Activated naive CD8-positive, alpha-beta T cell treated with anti-CD3 and anti-CD28 coated beads, Interleukin-2, amount 50 U/mL, for 24 hours (primary cell): Measurements from ENCODE around the gene STX10.

Source experiments
- ATAC-seq: fragments of 150-1000 bp; cut with Tn5 transposase; one replicate; pipeline ENCODE4 v1.10.0; 2021
- DNase-seq: peaks from one replicate; pipeline ENCODE4 v3.0.0; 2021
- H3K27ac Mint-ChIP-seq: one replicate; pipeline ENCODE4 v1.8.0; 2021; ENCODE audit warnings: mild to moderate bottlenecking, mixed read lengths
- H3K27me3 Mint-ChIP-seq: one replicate; pipeline ENCODE4 v1.8.0; 2021; ENCODE audit warnings: mixed read lengths
- H3K36me3 Mint-ChIP-seq: one replicate; pipeline ENCODE4 v1.8.0; 2021; ENCODE audit warnings: low read depth, mixed read lengths
- H3K4me1 Mint-ChIP-seq: one replicate; pipeline ENCODE4 v1.8.0; 2021; ENCODE audit warnings: mixed read lengths
- H3K4me3 Mint-ChIP-seq: one replicate; pipeline ENCODE4 v1.8.0; 2021; ENCODE audit warnings: mild to moderate bottlenecking, moderate library complexity, mixed read lengths
- H3K9me3 Mint-ChIP-seq: one replicate; pipeline ENCODE4 v1.8.0; 2021; ENCODE audit warnings: mixed read lengths

STX10 gene

DNA sequence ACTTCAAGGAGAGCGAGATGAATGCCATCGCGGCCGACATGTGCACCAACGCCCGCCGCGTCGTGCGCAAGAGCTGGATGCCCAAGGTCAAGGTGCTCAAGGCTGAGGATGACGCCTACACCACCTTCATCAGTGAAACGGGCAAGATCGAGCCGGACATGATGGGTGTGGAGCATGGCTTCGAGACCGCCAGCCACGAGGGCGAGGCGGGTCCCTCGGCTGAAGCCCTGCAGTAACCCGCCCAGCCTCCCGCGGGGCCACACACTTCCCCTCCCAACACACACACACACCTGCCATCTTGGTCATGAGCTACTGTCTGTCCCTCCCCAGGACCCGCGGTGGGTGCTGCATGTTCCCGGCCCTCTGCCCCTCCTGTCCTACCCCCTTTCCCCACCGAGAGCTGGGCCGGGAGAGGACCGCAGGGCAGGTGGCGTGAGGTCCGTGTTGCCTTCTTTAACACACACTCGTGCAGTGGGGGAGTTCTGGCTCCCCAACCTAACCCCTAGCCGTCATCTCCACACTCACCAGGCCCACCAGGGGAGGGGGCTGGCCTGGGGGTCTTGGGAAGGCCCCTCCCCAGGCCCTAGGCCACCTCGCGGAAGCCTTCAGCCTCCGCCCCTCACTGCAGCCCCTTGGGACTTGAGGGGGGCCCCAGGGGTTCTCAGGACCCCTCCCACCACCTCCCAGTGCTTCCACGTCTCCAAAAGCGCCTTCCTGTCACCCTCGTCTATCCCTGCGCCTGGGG, 11.8 kb downstream of the STX10 start:
- Mint-ChIP-seq H3K27ac (no peak overlapping the region), H3K4me1 (peaks cover 18% of the 10 kb centered on the region), H3K4me3 (no peak overlapping the region), H3K36me3 (peaks cover 34% of the 10 kb centered on the region), H3K9me3 (no peaks in the 10 kb centered on the region), H3K27me3 (no peaks in the 10 kb centered on the region)
- ATAC-seq (no peak), DNase-seq (no peak)

DNA sequence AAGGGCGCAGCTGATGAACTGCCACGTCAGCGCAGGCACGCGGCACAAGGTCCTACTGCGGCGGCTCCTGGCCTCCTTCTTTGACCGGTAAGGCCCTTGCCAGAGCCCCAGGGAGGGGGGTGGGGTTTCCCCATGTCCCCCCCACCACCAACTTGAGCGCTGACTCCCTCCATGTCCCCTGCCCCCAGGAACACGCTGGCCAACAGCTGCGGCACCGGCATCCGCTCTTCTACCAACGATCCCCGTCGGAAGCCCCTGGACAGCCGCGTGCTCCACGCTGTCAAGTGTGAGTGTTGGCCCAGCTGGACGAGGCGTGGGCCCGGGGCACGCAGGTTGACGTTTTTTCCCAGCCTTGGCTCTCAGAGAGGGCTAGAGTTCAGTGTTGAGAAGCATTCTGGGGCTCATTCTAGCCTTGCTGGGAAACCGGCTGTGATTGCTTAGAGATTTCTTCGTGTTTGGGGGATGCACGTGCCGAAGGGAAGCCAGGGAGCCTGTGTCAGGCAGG, 12.8 kb downstream of the STX10 start:
- DNase-seq (no peak), ATAC-seq (no peak)
- Mint-ChIP-seq H3K4me3 (no peak overlapping the region), H3K27me3 (no peaks in the 10 kb centered on the region), H3K27ac (no peak overlapping the region), H3K4me1 (peaks cover 28% of the 10 kb centered on the region), H3K36me3 (peaks cover 41% of the 10 kb centered on the region), H3K9me3 (no peaks in the 10 kb centered on the region)

DNA sequence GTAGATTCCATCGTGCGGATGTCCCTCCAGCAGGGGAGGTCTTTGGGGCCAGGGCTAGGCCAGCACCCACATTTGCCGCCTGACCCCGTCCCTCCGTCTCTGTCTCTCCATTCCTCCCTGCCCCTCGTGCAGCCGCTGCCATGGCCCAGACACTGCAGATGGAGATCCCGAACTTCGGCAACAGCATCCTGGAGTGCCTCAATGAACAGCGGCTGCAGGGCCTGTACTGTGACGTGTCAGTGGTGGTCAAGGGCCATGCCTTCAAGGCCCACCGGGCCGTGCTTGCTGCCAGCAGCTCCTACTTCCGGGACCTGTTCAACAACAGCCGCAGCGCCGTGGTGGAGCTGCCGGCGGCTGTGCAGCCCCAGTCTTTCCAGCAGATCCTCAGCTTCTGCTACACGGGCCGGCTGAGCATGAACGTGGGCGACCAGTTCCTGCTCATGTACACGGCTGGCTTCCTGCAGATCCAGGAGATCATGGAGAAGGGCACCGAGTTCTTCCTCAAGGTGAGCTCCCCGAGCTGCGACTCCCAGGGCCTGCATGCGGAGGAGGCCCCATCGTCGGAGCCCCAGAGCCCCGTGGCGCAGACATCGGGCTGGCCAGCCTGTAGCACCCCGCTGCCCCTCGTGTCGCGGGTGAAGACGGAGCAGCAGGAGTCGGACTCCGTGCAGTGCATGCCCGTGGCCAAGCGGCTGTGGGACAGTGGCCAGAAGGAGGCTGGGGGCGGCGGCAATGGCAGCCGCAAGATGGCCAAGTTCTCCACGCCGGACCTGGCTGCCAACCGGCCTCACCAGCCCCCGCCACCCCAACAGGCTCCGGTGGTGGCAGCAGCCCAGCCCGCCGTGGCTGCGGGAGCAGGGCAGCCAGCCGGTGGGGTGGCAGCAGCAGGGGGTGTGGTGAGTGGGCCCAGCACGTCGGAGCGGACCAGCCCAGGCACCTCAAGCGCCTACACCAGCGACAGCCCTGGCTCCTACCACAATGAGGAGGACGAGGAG, 14.8 kb downstream of the STX10 start:
- Mint-ChIP-seq H3K9me3 (no peaks in the 10 kb centered on the region), H3K4me1 (peaks cover 45% of the 10 kb centered on the region), H3K27me3 (no peaks in the 10 kb centered on the region), H3K4me3 (no peak overlapping the region), H3K36me3 (peaks cover 39% of the 10 kb centered on the region), H3K27ac (no peak overlapping the region)
- DNase-seq: no peak
- no peak for ATAC-seq

DNA sequence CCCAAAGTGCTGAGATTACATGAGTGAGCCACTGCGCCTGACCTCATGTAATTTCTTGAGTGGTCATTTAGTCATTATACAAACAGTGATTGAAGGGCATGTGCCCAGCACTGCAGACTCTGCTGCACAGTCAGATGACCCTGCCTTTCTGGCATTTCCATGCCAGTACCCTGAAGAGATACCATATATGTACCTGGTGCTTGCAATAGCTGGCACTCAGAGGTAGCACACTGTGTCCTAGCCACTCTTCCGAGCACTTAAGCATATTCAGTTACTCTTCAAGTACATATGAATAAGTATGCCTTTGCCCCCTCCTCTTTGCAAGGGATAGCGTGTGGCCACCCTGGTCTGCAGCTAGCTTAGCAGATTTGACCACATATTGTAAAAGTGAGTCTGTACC, 15.5 kb downstream of the STX10 start:
- H3K36me3 Mint-ChIP-seq: peaks cover 39% of the 10 kb centered on the region
- no peaks in the 10 kb centered on the region for H3K27me3 Mint-ChIP-seq
- H3K27ac Mint-ChIP-seq: no peak overlapping the region
- no peaks in the 10 kb centered on the region for H3K9me3 Mint-ChIP-seq
- no peak overlapping the region for H3K4me3 Mint-ChIP-seq
- ATAC-seq (no peak), DNase-seq (no peak)
- peaks cover 47% of the 10 kb centered on the region for H3K4me1 Mint-ChIP-seq

DNA sequence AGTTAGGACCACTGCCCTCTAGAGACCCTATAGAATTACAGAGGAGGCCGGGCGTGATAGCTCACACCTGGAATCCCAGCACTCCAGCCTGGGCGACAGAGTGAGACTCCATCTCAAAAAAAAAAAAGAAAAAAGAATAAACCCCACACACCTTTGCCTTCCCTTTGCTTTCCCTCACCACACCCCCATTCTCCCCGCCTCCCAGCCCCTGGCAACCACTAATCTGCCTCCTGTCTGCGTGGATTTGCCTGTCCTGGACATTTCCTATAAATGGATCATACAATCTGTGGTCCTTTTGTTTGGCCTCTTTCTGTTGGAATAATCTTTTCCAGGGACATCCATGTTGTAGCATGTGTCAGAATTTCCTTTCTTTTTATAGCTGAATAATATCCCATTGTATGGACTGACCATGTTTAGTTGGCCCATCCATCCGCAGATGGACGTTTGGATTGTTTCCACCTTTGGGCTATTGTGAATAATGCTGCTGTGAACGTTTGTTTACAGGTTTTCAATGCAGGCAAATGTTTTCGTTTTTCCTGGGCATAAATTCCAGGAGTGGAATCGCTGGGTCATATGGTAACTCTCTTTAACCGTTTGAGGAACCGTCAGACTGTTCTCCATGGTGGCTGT, 16.8 kb downstream of the STX10 start:
- Mint-ChIP-seq H3K4me1 (peaks cover 52% of the 10 kb centered on the region), H3K4me3 (peak overlapping the region; percentile 80), H3K27ac (peak overlapping the region; percentile 100), H3K27me3 (no peaks in the 10 kb centered on the region), H3K36me3 (peaks cover 34% of the 10 kb centered on the region), H3K9me3 (no peaks in the 10 kb centered on the region)
- ATAC-seq (no peak), DNase-seq (no peak)

DNA sequence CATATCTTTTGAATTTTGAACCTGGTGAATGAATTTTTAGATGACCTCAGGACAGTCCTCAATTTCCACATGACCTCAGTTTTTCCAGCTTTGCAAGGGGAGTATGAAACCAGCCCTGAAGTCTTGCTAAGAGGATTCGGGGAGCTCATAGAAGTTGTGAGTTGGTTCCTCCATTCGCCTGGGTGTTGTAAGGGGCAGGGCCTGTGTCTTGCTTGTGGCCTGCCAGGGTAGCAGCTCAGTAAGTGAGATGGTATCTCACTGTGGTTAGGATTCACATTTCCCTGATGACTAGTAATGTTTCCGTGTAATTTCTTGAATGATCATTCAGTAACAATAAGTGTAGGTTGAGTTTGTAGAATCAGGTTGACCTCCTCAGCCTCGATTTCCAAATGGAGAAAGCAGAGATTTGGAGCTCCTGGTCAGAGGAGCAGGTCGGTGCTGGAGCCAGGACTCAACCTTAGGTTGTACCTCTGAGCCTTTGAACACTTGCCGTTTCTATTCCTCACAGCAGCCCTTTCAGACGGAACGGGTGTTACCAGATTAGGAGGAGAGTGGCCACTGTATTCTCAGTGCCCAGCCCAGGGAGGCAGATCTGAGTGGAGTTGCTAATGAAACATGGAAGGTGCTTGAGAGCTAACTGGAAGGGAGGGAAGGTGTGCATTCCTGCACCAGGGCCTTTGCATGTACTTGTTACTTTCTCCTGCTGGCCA, 17.5 kb downstream of the STX10 start:
- H3K27ac Mint-ChIP-seq: peak overlapping the region; percentile 100
- no peaks in the 10 kb centered on the region for H3K27me3 Mint-ChIP-seq
- H3K9me3 Mint-ChIP-seq: no peaks in the 10 kb centered on the region
- H3K4me3 Mint-ChIP-seq: peak overlapping the region; percentile 80
- H3K36me3 Mint-ChIP-seq: peaks cover 31% of the 10 kb centered on the region
- H3K4me1 Mint-ChIP-seq: peaks cover 58% of the 10 kb centered on the region
- ATAC-seq: peak; percentile 99
- DNase-seq: peak; percentile 71

DNA sequence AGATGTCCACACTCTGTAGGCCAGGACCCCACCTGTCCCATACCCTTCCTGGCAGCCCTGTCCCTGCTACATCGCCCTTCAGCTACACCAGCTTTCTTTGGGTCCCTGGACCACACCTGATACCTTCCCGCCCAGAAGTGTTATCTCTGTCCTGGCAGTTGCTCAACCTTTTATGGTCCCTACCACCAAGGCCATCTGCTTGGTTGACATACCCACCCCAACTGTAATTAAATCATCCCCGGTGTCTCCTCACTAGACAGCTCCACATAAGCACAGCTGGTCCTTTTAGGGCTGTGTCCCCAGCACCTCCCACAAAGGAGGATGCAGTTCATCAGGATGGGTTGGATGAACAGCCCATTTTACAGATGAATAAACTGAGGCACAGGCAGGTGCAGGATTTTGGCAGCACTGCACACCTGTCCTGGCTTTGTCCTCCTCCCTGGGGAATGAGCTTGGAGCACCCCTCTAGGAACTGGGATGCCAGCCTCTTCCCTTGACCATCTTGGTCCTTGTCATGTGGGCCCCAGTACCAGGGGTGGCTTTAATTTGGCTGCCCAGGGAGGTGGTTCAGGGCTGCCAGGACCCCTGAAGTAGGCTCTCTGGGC, 19.2 kb downstream of the STX10 start:
- no peak overlapping the region for H3K4me3 Mint-ChIP-seq
- H3K36me3 Mint-ChIP-seq: peaks cover 23% of the 10 kb centered on the region
- no peaks in the 10 kb centered on the region for H3K9me3 Mint-ChIP-seq
- DNase-seq: no peak
- peak overlapping the region; percentile 100 for H3K27ac Mint-ChIP-seq
- no peaks in the 10 kb centered on the region for H3K27me3 Mint-ChIP-seq
- H3K4me1 Mint-ChIP-seq: peaks cover 63% of the 10 kb centered on the region
- ATAC-seq: no peak

DNA sequence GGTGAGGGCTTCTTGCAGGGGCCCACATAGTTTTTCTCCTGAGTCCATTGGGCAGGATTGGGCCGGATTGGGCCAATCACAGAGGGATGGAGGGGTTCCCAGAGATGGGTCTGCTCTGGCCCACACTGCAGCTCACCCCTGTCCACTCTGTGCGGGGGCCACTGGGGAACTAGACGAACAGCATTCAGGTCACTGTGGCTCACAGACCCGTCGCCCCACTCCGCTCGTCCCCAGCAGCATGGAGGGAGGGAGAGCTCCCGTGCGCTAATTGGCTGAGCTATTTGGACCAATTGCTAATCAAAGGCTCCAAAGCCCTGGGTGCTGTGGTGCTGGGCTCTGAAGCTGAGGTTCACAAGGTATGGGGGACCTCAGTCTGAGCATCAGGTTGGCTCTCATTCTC, 20.8 kb downstream of the STX10 start:
- ATAC-seq (no peak), DNase-seq (no peak)
- no peaks in the 10 kb centered on the region for H3K9me3 Mint-ChIP-seq
- peaks cover 26% of the 10 kb centered on the region for H3K36me3 Mint-ChIP-seq
- H3K27ac Mint-ChIP-seq: no peak overlapping the region
- H3K4me3 Mint-ChIP-seq: no peak overlapping the region
- peaks cover 59% of the 10 kb centered on the region for H3K4me1 Mint-ChIP-seq
- no peaks in the 10 kb centered on the region for H3K27me3 Mint-ChIP-seq

DNA sequence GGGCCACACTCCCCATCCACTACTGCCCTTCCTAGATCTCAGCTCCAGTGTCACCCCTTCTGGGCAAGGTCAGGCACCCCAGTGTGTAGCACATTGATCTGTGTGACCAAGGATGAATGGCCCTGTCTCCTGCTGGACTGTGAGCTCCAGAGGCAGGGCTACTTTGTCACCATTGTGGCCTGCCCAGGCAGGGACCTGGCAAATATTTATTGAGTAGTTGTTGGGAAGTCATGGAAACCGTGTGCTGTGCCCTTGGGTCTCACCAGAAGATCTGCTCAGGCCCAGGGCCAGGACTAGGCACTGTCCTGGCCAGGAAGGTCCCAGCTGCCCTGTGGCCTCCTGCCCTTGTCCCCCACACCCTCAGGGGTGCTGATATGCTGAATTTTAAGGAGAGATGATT, 21.6 kb downstream of the STX10 start:
- H3K27ac Mint-ChIP-seq: no peak overlapping the region
- peaks cover 55% of the 10 kb centered on the region for H3K4me1 Mint-ChIP-seq
- DNase-seq: no peak
- no peak for ATAC-seq
- no peaks in the 10 kb centered on the region for H3K27me3 Mint-ChIP-seq
- H3K9me3 Mint-ChIP-seq: no peaks in the 10 kb centered on the region
- H3K4me3 Mint-ChIP-seq: no peak overlapping the region
- peaks cover 21% of the 10 kb centered on the region for H3K36me3 Mint-ChIP-seq

DNA sequence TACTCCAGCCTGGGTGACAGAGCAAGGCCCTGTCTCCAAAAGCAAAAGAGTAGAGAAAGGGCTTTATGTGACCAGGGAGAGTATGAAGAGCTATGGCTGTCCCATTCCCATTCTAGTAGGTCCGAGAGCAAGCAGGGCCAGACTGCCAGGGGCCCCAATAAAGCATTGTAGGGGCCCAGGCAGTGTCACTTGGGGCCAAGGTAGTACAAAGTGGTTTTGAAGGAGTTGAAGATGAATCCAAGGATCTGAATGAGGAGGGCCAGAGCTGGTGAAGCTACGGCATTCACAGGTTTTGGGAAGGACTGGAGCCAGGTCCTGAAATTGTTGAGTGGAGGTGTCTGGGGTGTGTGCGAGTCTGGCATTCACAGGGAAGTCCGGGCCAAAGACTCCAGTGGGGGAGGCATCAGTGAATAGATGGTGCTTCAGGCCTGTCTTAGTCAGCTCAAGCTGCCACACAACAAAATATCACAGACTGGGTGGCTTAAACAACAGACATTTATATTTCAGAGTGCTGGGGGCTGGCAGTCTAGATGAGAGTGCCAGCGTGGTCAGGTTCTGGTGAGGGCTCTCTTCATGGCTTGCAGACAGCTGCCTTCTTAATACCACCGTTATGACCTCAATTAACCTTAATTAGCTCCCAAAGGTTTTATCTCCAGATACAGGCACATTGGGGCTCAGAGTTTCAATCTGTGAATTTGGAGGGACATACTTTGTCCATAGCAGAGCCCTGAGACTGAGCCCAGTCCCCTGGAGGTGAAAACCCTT, 22.2 kb downstream of the STX10 start:
- Mint-ChIP-seq H3K4me1 (peaks cover 53% of the 10 kb centered on the region), H3K27ac (peak overlapping the region; percentile 52), H3K27me3 (no peaks in the 10 kb centered on the region), H3K9me3 (no peaks in the 10 kb centered on the region), H3K36me3 (peaks cover 18% of the 10 kb centered on the region), H3K4me3 (no peak overlapping the region)
- DNase-seq (no peak), ATAC-seq (no peak)

DNA sequence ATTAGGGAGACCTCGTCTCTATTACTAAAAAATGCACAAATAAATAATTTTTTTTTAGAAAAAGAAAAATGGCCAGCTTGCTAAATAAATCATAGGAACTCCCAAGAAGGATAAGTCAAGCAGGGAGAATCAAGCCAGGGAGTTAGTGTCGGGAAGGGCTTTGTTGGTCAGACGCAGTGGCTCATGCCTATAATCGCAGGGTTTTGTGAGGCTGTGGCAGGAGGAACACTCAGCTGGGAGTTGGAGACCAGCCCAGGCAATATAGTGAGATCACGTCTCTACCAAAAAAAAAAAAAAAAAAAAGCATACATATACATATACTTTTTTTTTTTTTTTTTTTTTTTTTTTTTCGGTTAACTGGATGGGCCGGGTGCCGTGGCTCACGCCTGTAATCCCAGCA, 23.1 kb downstream of the STX10 start:
- DNase-seq (no peak), ATAC-seq (no peak)
- Mint-ChIP-seq H3K4me3 (no peak overlapping the region), H3K27me3 (no peaks in the 10 kb centered on the region), H3K27ac (no peak overlapping the region), H3K36me3 (peaks cover 16% of the 10 kb centered on the region), H3K4me1 (peaks cover 53% of the 10 kb centered on the region), H3K9me3 (no peaks in the 10 kb centered on the region)

DNA sequence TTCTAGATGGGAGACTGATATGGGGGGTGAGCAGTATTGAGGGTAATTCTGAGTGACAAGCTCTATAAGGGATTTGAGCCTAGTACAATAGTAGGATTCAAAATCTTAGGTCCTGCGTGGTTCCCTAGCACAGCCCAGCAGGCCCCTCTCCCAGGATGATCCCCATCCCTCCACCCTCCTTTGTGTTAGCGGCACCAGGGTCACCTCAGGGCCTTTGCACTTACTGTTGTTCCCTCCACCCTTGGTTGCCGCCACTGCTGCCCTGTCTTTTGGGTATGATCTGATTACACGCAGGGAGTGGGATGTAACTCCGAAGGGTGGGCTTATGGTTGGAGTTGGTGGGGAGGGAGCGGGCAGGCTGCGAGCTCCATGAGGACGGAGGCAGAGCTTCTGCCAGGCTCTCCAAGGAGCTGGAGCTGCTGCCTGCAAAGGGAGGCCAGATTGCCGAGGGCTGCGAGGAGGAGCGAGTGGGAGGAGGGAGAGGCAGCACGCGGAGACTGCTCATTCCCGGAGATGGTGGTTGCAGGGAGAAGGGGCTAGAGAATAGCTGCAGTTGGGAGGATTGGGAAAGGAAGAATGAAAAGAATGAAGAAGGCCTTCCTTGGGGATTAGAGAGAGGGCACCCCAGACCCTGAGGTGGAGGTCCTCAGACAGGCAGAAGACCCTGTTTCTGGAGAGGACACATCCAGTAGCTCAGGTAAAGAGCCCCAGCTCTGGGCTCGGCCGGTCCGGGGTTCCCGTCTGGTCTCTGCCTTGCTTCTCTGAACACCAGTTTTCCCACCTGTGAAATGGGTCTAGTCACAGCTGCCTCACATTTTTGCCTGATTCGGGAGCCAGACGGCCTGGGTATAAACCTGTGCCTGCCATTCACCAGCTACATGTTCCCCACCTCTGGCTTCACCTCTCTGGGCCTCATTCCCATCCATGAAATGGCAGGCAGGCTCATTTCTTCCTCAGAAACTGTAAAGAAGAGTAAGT, 26.9 kb downstream of the STX10 start:
- Mint-ChIP-seq H3K4me1 (peaks cover 60% of the 10 kb centered on the region), H3K4me3 (no peak overlapping the region), H3K27ac (peak overlapping the region; percentile 81), H3K36me3 (peaks cover 29% of the 10 kb centered on the region), H3K9me3 (no peaks in the 10 kb centered on the region), H3K27me3 (no peaks in the 10 kb centered on the region)
- no peak for ATAC-seq
- no peak for DNase-seq
